T-helper 1 cell (primary cell): ENCODE results near the gene TBX15.

Experiments used
- DNase-seq, 5 donors: peaks; one replicate each; pipeline ENCODE4 v3.0.0-alpha.2; 2012 to 2020

TBX15 gene

DNA sequence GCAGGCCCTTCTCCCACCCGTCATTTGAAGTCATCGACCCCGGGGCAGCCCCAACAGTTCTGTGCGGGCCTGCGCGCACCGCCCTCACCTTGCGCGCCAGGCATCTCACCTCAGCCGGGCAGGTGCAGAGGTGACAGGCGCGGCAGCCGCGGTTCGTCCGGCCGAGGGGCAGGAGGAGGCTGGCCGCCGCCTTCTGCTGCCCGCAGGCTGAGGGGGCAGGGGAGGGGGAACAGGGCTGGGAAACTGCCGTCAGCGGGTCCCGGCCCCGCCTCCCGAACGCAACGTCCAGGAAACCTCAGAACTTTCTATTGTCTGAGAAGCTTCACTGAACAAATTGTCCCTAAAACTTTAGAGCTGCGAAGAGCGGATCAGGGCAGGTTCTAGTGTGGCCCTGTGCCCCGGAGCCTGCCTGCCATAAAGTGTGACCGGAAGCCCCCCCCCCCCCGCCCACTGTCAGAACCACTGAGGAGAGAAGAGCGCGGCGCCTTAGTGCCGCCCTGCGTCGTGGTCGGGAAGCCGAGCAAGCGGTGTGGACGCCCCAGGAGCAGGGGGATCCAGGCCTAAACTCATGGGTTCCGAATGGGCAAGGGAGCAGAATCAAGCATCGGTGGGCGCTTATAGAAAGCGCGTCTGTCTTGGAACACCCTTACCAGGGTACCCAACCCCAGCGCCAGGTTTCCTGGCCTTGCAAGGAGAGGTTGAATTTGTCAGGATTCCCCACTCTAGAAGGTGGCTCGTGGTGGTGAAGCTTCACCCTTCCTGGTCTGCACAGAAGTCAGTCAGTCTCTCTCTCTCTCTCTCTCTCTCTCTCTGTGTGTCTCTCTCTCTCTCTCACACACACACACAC, 13.3 kb upstream of the TBX15 start:
- DNase-seq = no peak

DNA sequence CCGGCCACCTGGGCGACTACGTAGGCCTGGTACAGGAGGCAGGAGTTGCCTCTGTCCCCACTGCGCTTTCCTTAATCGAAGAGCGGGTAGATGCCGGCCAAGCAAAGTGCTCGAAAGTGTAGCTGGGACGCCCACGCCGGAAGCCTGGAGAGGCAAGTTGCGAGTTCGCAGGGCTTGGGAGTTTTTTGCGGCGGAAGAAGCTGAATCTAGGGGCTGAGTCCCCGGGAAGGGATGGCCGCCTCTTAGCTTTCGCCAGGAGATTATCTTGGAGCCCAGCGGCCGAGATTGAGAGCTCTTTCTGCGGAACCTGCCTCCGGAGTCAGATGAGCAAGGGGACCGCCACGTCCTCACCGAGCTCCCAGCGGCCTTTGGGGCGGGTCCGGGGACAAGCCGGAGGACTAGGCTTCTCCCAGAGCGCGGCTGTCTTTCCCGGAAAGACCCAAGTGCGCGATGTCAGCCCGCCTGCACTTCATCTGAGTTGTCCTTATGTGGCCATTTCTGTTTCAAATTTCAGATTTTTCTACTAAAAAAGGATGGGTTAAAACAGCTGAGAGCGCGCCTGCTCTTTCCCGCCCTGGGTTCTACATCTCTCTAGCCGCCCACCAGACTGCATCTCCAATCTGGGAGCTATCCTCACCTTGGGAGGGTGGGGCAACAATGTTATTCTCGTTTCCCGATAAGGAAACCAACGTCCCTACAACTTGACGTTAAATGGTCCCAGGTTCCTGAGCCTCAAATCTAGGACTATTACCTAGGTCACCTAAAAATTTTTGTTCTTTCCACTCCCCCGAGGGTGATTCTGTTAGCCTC, 12.4 kb upstream of the TBX15 start:
- no peak for DNase-seq

DNA sequence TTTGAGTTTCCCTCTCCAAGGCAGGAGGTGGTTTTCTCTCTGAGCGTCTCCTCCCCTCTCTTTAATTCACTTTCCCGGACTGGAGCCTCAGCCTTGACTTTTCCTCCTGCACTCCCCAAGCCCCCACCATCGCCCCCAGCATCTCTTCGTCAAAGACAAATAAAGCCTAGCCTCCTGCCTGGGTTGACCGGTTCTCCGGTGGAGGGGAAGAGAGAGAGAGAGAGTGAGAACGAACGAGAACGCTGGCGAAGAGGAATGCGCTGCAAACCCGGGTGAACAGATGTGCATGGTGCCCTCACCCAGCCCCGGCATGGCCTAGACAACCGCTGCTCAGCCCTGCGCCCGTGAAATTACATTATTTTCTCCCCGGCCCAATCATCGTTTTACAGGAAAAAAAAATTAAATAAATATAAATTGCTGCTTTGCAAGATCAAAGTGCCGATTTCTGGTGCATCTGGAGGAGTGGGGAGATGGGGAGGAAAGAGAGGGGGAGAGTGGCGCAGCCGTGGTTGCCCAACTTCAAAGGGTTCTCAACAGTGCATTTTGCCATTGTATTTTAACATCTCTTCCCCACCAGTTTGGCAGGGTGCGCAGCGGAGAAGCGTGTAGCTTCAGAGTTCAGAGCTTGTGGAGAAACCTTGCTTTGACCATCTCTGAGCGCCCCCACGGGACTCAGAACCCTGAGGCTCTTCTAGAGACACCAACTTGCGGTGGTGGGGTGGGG, 11.4 kb upstream of the TBX15 start:
- DNase-seq = no peak

DNA sequence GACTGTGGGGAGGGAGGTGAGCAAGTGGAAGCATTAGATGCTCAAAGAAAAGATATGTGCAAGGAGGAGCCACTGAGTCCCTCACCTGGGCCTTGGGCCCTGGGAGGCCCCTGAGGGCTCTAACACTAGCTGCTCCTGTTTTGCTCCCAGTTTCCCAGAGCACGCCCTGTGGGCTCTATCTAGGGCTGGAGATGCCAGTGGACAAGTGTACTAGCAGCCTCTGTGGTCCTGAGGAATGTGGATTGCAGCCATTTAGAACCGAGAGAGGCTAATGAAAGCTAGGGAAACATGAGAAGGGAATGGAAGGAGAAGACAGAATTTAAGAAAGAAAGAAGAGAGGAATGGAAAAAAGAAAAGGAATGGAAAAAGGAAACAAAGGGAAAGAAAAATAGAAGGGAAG, 10.0 kb upstream of the TBX15 start:
- DNase-seq = no peak

DNA sequence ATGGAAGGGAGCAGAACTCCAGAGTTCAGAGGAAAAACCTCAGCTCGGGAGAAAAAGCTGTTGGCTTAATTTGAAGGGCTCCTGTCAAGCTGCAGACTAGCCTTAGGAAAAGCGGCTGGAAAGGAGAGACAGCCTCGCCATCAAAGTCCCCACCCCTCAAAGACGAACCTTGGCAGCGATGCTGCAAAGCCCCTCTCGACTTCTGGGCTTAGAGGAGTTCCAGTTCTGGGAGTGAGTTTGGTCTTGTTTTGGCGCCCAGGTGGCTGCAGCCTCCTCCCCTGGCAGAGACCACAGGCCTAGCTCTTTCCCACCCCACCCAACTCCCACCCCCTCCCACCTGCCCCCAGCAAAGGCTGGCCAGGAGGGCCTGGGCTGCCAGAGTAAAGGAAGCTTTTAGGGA, 9.1 kb upstream of the TBX15 start:
- no peak for DNase-seq

DNA sequence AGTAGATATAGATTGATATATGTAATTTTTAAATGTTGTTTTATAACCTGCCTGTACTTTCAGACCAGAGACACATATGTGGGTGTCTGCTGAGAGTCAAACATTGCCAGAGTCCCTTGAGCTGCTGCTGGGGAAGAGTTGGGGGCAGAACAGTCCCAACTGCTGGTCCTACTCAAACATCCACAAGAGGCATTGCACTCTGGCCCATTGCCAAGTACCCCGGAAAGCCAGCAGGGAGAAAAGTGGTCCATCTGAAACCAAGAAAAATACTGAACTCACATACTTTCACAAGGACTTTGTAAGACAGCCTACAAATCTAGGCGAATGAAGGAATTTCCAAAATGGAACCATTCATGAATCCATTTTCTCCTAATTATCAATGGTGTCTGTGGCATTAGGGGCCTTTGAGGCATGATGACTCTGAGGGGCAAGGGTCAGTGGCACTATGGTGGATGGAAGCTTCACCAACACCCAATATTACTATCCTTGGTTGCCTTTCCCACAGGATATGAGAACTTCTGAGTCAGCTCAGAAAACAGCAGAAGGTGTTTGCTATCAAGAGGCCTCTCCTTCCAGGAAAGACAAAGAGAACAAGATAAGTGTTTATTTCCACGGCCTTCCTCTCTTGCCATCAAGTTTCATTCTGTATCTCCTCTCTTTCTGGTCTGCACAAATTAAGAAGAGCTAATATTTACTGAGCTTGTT, 7.3 kb upstream of the TBX15 start:
- DNase-seq = no peak

DNA sequence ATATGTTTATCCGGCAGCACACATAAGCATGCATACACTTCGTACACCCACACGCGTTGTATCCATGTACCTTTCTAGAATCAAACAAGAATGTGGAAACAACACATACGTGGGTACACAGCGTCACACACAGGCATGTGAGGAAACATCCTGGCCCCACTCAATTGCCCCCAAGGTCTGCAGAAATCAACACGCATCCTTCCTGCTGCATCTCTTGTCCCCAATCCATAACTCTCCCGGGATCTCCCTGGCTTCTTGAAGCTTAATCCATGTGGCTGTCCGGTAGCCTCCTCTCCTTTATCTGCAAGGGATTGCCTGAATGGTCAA, 5.5 kb upstream of the TBX15 start:
- DNase-seq = no peak

DNA sequence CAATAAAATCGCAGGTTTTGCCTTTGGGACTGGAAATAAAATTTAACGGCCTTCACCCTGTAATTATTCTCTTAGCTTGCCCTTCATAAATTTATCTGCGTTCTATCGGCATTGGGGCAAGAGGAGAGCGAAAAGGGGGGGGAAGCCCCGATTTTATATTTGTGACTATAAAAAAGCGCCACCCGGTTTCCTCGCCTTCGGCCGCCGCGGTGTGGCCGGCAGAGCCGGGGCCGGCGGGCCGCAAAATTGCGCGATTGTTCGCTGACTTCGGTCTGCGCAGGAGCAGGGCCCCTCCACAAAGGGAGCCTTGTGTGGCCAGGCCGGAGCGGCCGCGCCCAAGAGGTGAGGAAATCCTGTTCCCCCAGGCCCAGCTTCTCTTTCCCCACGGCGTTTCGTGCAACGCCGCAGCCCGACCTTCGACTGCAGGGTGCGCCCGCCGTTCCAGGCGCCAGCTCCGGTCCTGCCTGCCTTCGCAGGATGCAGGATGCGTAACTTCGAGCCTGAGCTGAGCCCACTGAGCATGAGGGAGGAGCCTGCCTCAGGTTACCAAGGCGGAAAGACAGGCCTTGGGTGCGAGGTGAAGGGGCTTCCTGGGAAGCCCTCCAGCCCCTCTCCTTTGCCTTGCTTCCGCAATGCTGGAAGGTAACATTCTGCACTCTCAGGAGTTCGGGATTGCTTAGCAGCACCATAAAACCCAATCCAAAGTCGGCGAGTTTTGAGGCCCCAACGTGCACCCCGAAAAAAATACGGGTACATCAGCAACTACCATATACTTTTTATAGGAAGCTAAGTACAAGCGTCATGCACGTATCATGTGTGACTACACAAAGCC, 4.9 kb upstream of the TBX15 start:
- no peak for DNase-seq

DNA sequence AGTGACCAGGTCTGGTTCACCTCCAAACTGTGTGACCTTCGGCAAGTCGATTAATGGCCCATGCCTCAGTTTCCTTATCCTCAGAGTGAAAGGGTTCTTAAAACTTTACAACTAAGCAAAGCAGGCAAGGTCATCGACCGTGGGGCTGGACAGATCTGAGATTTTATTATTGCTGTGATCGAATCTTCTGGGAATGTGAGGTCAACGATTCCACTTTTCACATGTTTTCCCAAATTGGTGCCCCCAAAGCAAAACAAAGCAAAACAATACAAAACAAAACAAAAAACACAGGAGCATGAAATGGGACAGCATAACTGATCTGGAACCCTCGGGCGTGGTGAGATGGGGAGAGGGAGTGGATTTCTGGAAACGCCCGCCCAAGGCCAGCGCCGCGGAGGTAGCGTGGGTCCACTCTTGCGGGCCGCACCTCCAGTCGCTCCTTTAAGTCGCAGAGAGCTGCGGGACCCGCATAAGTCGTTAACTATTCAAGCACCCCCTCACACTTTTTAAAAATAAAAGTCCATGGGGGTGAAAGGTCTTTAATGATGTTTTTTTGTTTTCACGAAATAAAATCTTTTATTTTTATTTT, 4.2 kb upstream of the TBX15 start:
- DNase-seq = no peak

DNA sequence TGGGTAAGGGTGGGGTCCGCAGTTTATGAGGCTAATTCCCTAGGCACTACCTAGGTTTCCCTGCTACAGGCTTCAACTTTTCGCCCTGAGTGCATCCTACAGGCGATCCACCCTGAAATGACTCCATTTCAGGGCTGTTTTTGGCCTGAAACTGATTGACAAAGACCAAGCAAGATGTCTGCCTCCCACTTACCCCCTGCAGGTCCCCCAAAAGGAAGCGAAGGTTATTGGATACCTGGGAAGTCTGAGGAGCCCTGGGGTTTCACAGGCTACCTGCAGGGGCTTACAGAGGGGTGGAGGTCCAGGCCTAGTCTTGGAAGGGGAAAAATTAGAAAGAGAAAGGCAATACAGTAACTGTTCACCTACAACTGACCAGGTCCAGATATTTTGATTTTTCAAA, 3.3 kb upstream of the TBX15 start:
- DNase-seq = no peak

DNA sequence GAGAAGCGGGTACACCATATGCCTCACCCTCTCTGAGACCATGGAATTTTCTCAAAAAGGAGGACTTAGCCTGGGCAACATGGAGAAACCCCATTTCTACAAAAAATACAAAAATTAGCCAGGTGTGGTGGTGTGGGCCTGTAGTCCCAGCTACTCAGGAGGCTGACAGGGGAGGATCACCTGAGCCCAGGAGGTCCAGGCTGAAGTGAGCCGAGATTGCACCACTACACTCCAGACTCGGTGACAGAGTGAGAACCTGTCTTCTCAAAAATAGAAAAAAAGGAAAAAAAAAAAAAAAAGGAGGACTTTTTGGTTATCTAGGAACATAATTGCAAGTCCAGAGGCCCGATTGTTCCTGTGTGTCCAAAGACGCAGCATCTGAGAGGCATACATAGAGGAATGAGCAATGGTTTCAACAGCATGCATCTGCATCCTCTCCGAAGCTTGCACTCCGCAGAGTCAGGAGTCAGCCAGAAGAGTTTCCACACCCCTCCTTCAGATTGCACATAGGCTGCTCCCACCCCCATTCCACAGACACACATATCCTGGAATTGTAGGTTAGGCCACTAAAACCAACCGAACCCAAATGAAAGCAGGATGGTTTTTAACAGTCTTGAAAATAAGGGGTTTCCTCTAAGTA, 2.5 kb upstream of the TBX15 start:
- no peak for DNase-seq

DNA sequence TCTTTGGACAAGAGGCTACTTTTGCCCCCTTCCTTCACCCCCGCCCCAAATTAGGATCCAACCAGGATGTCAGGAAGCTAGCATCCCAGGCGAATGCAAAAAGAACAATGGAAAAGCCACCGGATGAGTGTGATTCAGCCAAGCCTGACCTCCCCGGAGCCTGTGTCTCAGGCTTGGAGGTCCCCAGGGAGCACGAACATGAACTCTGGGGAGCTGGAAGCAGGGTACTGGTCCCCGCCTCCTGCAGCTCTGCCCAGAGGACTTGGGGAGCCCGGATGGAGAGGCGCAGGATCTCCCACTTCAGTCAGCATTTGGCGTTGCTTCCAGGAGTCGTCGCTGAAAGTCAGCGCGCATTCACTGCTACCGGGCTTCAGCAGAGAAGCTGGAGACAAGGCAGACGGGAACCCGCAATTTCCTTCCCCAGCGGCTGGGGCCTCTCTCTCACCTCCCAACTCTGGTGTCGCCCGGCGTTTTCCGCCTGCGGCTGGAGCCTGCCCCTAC, 1.8 kb upstream of the TBX15 start:
- DNase-seq = no peak

DNA sequence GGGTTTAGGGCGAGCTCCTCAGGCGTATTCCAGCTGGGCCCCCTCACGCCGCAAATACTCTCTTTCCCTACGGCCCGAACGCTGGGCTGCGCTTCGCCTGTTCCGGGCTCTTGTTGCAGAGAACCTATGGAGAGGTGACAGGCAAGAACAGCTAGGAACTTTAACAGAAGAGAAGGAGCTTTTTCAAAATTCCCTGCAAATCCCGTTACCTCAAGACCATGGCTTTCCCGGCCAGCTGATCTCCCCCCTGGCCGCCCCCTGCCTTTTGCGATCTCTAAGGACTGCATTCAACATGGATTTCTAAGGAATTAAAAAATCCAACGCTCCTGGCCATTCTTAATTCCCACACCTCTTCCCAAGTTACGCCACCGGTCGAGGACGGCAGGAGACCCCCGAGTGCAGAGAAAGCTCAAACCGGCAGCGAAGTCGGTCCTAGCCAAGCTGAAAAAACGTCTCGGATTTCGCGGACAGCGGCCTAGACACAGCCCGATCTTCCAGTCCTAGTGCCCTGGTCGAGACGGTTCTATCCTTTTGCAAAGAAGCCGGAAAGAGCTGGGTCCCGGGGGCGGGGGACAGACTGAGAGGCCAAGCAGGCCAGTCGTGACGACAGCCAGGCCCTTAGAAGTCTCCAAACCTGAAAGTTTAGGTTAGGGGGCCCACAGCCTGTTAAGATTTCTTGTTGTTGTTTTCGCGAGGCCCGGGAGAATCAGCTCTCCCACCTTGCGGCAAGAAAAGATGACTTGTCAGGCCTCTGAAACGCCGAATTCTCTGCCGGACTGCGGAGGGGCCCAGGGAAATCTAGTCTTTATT, 1.1 kb upstream of the TBX15 start:
- DNase-seq = no peak

DNA sequence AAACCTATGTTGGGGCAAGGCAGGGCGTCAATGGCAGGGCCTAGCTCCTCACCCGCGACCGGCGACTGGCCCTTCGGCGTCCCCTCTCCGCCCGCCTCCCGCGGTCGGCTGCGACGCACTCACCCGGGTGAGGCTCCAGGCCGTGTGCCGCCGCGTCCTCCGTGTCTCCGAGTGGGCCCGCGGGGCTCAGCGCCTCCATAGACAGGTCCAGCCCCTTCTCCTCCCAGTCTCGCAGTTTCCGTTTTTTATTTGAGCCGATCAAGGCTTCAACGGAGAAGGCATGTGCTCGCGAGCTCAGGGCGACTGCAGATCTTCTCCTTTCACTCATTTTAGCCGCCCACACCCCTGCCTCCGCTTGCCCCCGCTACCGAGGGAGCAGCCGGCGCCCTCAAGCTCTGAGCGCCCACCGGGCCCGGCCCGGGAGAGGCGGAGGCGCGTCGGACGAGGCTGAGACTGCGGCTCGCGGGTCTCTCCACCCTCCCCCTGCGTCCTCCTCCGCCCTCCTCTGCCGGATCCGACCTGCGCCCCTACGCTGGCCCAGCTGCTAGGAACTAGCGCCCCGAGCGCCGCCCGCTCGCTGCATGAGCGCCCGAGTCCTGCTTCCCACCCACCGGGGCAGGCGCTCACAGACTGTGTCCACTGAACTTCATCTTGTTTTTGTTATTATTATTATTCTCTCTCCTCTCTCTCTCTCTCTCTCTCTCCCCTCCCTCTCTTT, 516 bp downstream of the TBX15 start:
- DNase-seq = no peak

DNA sequence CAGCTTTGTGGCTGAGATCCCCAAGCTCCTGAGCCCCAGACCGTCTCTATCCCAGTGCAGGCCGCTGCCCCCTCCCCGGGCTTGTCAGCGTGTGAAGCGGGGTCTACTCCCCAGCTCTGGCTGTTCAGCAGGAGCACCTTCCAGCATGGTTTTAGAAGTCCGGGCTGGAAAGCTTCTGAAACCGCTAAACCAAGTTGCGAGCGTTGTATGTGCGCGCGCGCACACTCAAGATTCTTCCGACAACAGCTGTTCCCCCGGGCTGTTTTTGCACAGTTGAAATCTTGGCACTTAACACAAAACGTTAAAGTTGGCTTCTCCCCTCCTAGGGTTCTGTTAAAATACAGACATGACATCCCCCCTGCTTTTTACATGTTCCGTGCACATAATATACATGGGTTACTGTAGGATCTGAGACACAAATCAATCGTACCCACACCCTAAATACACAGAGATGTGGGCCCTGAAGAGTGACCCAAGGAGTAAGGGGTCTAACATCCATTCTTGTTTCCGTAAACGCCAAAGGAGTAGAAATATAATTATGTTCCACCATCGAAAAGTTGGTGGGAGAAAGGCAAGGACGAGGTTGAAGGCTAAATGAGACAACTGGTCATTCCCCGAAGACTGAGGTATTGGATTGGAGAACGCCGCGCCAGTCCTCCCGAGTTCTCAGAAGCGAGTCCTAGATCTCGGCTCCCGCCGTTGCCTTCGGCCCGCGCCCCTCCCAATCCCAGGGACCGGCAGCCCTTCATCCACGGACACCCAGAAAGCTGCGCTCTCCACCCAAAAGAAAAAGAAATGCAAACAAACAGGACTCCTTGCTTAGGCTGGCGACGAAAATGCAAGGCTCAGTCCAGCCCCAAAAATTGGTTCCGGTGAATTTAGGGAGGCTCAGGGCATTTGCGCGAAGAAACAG, 1.3 kb downstream of the TBX15 start:
- no peak for DNase-seq

DNA sequence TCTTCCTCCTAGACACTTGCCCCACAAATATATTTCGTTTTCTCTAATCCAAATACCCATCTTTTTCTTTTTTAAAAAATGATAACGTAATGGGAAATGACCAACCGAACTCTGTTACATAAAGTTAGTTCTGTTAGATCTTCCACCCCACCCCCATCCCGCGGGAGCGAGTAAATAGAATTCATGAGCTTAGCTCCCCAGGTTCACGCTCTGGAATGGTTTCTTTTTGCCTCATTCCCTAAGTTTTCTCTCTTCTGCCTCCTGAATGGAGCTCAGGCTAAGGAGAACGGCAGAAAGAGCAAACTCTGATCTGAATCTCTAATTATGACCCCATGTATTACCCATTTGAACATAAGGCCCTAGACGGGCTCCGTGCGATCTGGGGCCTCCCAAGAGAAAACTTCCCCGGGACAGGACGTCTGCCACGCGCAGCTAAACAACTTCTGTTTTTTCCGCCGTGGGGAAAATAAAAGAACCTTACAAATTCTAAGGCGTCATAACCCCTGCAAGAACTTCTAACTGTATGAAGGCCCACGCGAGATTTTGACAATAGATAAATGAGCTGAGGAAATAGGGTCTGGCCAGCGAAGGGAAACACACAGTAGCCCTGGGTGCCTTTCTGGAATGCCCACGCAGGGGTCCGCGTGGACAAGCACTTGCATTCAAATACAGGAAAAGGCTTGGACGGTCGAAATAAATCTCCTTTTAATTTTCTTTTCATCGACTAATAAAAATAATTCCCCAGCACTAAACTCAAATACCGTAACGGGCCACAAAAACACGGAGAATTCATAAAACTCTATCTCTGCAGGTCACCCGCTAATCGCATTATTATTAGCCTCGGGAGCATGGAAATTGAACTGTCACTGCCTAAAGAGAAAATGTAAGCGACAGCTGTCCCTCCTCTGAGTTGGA, 2.2 kb downstream of the TBX15 start:
- DNase-seq = no peak
